Stimulated activated CD4-positive, alpha-beta T cell treated with anti-CD3 and anti-CD28 coated beads, Interleukin-1b, Interleukin-23, amount 100 ng/mL, for 24 hours (primary cell): Measurements from ENCODE around the gene ADI1.

Experiments
- DNase-seq, 4 experiments: peaks; one replicate each; pipeline ENCODE4 v3.0.0-alpha.2; 2020; ENCODE audit warnings: low read depth in 4 of 4, low spot score in 1 of 4

Gene ADI1, protein sequence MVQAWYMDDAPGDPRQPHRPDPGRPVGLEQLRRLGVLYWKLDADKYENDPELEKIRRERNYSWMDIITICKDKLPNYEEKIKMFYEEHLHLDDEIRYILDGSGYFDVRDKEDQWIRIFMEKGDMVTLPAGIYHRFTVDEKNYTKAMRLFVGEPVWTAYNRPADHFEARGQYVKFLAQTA

GRCh38 chr2:3519255-3520205 is at the start of gene ADI1:
Gene ADI1, minus strand, starts transcription at chr2:3519531. Its CDS starts 44 bp downstream, at chr2:3519487.
- peak; percentile 57 to 80 (median 67) for DNase-seq

DNA sequence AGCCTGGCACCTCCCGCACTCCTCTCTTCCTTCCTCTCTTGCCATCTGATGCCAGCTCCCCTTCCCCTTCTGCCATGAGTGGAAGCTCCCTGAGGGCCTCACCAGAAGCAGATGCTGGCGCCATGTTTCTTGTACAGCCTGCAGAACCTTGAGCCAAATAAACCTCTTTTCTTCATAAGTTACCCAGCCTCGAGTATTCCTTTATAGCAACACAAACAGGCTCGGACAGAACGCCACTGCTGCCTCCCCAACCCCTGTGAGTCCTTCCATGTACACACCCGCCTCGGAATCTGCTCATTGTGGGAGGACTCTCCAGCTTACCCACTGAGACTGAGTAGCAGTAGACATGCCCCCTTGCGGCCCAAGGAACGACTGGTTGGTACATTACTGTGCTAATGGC is 47.5 kb upstream of the ADI1 start:
- no peak for DNase-seq

DNA sequence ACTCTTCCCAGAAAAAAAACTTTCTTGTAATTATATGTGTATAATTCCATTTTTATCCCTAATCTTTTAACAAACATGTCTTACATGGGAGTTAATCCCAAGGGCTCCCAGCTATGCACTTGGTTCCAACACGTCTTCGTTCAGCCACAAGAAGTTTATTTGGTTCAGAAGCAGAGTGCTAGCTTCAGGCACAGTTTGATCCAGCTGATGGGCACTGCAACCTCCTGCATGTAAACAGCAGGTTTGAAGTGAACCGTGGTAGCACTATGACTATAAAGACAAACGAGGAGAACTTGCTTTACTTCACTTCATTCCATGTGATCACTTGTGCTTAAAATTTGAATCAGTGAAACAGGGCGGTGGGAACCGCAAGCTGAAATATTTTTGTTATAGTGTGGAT is 45.8 kb upstream of the ADI1 start:
- DNase-seq: no peak

- no peak for DNase-seq
These were observed 44.2 kb upstream of the ADI1 start for GRCh38 chr2:3563521-3563976.

- peak; percentile 97 to 99 (median 98) for DNase-seq
These were observed 39.1 kb upstream of the ADI1 start, which contains the start of gene RNASEH1 for GRCh38 chr2:3558205-3559014. Gene RNASEH1, minus strand, starts transcription at chr2:3558333. Its CDS starts 73 bp downstream, at chr2:3558260.

DNA sequence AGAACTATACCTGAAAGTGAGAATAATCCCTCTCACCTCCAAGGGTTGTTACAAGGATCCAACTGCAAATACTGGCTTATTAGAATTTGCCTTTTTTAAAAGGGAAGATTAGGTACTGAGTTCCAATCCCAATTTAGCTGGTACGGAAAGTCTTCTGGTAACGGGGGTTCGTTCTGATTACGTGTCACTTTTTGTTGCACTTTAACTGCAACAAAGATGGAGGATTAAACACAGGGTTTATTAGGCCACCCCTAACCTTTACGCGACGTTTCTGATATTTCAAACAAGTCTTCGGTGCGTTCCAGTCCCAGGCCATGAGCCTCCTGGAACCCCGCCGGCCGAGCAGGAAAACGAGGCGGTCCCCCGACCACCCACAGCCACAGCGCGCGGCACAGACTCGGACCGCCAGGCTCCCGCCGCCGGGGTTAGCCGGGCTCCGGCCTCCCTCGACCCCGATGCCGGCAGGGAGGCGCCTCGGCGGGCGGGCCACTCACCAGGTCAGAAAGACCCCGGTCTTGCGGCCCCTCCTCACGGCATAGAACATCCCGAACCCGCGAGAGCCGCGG is 38.4 kb upstream of the ADI1 start:
- no peak for DNase-seq

DNA sequence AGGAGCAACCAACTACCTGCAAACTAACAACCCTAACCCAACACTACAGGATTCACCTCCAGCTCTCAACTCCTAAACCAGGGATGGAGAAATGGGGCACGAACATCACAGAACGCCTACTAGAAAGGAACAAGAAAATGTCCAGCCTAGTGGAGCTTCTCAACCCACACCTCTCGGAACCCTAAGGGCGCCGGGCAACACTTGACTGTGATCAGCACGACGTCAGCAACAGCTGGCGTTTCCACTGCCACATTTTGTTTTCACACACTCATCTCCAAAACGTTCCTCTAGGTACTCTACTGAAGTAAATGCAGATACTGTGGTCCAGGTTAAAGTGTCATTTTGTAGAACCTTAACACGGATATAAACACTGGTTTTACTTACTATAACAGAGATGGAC is 34.6 kb upstream of the ADI1 start:
- DNase-seq: no peak

- no peak for DNase-seq
These were observed 28.6 kb upstream of the ADI1 start for GRCh38 chr2:3547915-3548314.

- DNase-seq: no peak
These were observed 26.6 kb upstream of the ADI1 start for GRCh38 chr2:3545788-3546478.

DNA sequence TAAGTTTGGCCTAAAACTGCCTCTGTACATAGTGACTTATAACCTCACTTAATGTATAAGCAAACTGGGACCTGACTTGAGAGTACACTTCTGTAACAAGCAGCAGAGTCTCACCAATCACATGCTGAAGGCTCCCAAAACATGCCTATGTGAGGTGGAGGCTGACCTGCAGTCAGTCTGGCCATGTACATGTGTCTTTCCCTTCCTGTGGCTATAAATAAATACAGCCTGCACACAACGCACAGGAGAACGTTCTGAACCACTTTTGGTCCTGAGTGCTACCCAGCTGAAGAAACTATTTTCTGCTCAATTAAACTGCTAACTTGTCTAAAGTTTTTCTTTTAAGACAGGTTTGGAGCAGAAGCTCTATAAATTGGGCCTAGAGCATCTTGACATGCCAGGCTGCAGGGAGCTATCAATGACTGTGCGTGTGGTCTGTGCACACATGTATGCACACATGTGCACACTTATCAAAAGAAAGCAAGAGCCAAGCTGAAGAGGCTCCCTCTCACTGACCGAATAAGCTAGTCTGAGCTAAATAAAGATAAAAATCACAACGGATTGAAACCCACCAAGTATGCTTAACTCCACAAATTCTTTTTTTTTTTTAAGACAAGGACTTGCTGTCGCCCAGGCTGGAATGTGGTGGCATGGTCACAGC is 23.8 kb upstream of the ADI1 start:
- DNase-seq: no peak

DNA sequence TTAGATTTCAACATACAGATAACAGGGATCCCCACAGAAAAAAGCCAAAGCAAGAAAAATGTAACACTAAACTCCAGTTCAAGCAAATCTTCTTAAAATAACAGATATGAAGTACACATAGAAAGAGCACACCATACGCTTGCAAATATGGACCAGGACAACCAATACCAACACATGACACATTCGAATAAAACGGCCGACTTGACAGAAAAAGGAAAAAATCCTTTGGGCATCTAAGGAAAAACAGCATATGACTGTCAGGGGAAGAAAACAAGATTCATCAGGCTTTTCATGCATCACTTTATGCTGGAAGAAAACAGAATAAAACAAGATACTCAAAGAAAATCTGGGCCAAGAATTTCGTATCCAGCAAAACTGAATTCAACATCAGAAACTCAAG is 22.8 kb upstream of the ADI1 start:
- no peak for DNase-seq

- no peak for DNase-seq
These were observed 20.5 kb upstream of the ADI1 start for GRCh38 chr2:3539836-3540235.

- DNase-seq: no peak
These were observed 17.6 kb upstream of the ADI1 start for GRCh38 chr2:3536682-3537632.

DNA sequence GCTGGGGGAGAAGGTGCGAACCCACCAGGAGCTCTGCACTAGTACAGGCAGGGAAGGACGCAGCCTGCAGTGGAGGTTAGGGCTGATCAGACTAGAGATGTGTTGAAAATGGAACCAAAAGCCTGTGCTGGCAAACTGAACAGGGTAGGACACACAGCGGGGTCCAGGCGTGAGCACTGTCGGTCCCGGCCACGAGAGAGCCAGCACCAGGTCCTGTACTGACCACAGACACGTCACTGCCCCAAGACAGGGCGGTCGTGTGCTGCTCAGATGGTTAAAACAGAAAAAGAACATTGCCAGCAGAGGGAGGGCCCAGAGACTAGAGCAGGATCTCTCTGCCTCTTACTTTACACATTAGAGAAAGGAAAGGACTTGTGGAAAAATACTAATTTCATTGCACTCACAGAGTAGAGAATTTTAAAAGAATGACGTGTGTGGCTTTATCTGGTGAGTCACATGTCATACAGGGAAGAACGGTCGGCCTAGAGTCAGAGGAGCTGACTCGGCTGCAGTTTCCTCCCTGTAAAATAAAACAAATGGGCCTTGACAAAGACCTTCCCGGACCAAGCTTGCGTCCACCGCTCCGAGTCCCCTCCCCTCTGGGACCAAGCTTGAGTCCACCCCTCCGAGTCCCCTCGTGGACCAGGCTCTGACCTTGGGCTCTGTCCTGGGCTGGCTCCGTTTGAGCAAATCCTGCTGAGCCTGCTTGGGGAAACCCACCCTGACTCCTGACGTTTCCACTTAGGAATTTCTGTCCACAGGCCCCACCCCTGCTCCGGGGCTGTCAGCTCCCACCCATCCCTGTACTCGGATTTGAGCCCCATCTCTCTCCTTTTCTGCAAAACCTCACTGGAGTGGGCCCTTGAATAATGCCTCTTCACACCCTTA is 16.7 kb upstream of the ADI1 start:
- no peak for DNase-seq

GRCh38 chr2:3535467-3535793 is 16.1 kb upstream of the ADI1 start:
- no peak for DNase-seq

GRCh38 chr2:3534251-3534814 is 15.0 kb upstream of the ADI1 start:
- DNase-seq: no peak

DNA sequence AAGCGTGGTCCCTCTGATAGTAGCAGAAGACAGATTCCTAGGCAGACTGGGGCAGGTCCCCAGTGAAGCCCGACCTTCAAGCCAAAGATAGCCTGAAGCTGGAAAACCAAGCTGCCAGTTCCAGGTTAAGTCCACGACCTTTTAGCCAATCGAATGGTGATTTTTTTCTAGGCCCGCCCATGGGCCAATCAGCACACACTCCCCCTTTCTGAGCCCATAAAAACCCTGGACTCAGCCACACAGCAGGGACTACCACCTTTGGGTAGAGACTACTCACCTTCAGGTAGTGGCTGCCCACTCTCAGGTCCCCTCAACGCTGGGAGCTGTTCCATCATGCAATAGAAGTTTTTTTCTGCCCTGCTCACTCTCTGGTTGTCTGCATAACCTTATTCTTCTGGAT is 14.5 kb upstream of the ADI1 start:
- no peak for DNase-seq

DNA sequence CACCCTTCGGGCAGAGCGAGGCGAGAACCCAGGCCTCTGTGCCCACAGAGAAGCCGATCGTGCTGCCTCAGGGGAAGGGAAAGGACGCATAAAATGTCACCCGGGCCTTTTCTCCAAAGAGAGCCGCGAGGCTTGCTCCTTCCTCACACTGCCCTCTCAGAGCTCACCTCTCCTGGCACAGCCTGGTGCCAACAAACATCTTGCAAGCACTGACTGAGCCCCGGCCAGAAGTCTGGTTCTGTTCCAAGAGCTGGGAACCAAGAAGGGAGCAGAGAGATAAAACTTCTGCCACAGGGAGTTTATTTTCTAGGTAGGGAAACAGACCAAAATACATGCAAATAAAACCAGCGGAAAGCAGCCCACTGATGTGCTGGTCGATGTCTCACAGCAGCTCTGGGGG is 13.6 kb upstream of the ADI1 start:
- no peak for DNase-seq
